ENCODE results near the gene CDC45. TPM values are rescaled to one million over a fixed set of nuclear protein-coding genes. Genes with fewer than 3 reads are reported as not detected.

Gene CDC45
- total and polyA plus RNA-seq, 2 of the 13 experiments (the other 11 are each of a cell fraction or from before 2014, with no cell fraction given): 14.4 to 36.3 TPM

DNA sequence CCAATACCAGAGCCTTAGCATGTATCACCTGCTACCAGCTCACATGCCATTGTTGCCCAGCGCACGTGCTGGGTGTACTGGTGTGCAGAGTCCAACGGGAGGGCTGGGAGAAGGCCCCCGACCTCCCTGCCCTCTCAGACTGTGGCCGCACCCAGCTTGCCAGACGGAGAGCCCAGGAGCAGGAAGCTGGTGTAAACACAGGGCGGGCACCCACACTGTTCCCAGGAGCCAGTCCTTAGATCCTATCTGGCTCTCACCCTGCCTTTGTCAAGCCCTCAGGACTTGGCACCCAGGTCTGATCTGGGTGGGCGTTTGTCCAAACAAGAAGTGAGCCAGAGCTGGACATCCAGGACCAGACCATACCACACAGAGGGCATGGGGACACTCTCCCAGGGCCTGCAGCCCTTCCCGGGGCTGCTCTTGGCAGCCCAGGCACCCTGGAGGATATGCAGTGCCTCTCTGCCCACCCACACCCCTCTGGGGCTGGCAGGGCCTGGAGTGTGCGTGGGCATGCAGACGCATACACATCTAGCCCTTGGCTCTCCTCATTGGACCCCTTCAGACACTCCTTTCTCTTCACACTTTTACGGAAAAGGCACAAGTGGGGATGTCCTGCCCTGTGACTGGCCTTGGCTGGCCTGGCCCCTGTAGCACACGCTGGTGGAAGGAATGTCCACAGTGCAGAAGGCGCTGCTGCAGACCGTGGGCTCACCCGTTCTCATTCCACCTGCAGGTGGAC is 64.4 kb downstream of the CDC45 start (continued):
- no peak for TF ChIP-seq KLF12 (CRISPR knock-in tag; IDR thresholded peaks at IDR 0.05; ENCODE audit: borderline replicate concordance)
- 0 out of 2 replicates have a peak, but pooled peaks have one; percentile 30 for TF ChIP-seq BRD4 (CRISPR knock-in tag; IDR thresholded peaks at IDR 0.05)
- TF ChIP-seq KDM6A (CRISPR knock-in tag; IDR thresholded peaks at IDR 0.05; ENCODE audit: low read depth): 0 out of 2 replicates have a peak, but pooled peaks have one; percentile 31
- no peak for TF ChIP-seq ZNF367 (CRISPR knock-in tag; IDR thresholded peaks at IDR 0.05; ENCODE audit: borderline replicate concordance)
- TF ChIP-seq RNF2 (conservative IDR thresholded peaks at IDR 0.05; ENCODE audit: low read depth): no peak; the same call in 1 of the 2 replicates
- TF ChIP-seq ZNF24 (IDR thresholded peaks at IDR 0.05): no peak
- no peak for TF ChIP-seq NRL (CRISPR knock-in tag; IDR thresholded peaks at IDR 0.05; ENCODE audit: borderline replicate concordance)
- TF ChIP-seq, protein P1, sequence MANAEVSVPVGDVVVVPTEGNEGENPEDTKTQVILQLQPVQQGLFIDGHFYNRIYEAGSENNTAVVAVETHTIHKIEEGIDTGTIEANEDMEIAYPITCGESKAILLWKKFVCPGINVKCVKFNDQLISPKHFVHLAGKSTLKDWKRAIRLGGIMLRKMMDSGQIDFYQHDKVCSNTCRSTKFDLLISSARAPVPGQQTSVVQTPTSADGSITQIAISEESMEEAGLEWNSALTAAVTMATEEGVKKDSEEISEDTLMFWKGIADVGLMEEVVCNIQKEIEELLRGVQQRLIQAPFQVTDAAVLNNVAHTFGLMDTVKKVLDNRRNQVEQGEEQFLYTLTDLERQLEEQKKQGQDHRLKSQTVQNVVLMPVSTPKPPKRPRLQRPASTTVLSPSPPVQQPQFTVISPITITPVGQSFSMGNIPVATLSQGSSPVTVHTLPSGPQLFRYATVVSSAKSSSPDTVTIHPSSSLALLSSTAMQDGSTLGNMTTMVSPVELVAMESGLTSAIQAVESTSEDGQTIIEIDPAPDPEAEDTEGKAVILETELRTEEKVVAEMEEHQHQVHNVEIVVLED (CRISPR knock-in tag; IDR thresholded peaks at IDR 0.05; ENCODE audit: borderline replicate concordance): no peak
- no peak for TF ChIP-seq NCOR1 (IDR thresholded peaks at IDR 0.05; ENCODE audit: borderline replicate concordance, low read length)
- no peak for TF ChIP-seq ZNF879 (CRISPR knock-in tag; IDR thresholded peaks at IDR 0.05)
- TF ChIP-seq, protein P2, sequence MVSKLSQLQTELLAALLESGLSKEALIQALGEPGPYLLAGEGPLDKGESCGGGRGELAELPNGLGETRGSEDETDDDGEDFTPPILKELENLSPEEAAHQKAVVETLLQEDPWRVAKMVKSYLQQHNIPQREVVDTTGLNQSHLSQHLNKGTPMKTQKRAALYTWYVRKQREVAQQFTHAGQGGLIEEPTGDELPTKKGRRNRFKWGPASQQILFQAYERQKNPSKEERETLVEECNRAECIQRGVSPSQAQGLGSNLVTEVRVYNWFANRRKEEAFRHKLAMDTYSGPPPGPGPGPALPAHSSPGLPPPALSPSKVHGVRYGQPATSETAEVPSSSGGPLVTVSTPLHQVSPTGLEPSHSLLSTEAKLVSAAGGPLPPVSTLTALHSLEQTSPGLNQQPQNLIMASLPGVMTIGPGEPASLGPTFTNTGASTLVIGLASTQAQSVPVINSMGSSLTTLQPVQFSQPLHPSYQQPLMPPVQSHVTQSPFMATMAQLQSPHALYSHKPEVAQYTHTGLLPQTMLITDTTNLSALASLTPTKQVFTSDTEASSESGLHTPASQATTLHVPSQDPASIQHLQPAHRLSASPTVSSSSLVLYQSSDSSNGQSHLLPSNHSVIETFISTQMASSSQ (IDR thresholded peaks at IDR 0.05; ENCODE audit: low read depth): no peak
- TF ChIP-seq, protein P2 (CRISPR knock-in tag; IDR thresholded peaks at IDR 0.05; ENCODE audit: borderline replicate concordance): no peak
- no peak for TF ChIP-seq ZBTB14 (CRISPR knock-in tag; IDR thresholded peaks at IDR 0.05)
- TF ChIP-seq ZNF530 (CRISPR knock-in tag; IDR thresholded peaks at IDR 0.05; ENCODE audit: low read depth): no peak
- 0 out of 2 replicates have a peak, but pooled peaks have one; percentile 31 for TF ChIP-seq ZNF121 (CRISPR knock-in tag; IDR thresholded peaks at IDR 0.05)
- TF ChIP-seq ZNF205 (CRISPR knock-in tag; IDR thresholded peaks at IDR 0.05): no peak
- peak; percentile 89 for TF ChIP-seq HNF4A (CRISPR knock-in tag; IDR thresholded peaks at IDR 0.05)
- TF ChIP-seq ZFP91 (CRISPR knock-in tag; IDR thresholded peaks at IDR 0.05; ENCODE audit: borderline replicate concordance): peak; percentile 19; the same call in 1 of the 2 replicates
- TF ChIP-seq ZNF207 (IDR thresholded peaks at IDR 0.05; ENCODE audit: borderline replicate concordance): no peak
- 0 out of 2 replicates have a peak, but pooled peaks have one; percentile 24 for TF ChIP-seq ELF3 (CRISPR knock-in tag; IDR thresholded peaks at IDR 0.05)
- TF ChIP-seq ATF5 (CRISPR knock-in tag; IDR thresholded peaks at IDR 0.05; ENCODE audit: low read depth): no peak

Data from HepG2 (cell line).